Muscle layer of duodenum (tissue), 2 donors: ENCODE measurements around the gene TEC.
A peak's percentile ranks its signal among the peaks of the same experiment; 100 is the strongest.
"Not testable (repeated sequence)": the region's sequence is repeated elsewhere in the genome, so short reads cannot be mapped to it uniquely, and the experiment has no call there.

ENCODE experiments used
- H3K27ac ChIP-seq: one replicate; pipeline ENCODE4 v1.7.0; 2013; ENCODE audit warnings: mild to moderate bottlenecking, low read length
- H3K27me3 ChIP-seq: one replicate; pipeline ENCODE4 v1.7.0; 2013; ENCODE audit warnings: low read depth, mild to moderate bottlenecking, control low read depth, low read length
- H3K36me3 ChIP-seq, 2 donors: one replicate each; pipeline ENCODE4 v1.7.0; 2013; ENCODE audit warnings: low read length in 2 of 2, control low read depth in 1 of 2, mild to moderate bottlenecking in 1 of 2; ENCODE audit not compliant: insufficient read depth in 2 of 2, control insufficient read depth in 1 of 2
- H3K4me1 ChIP-seq, 2 donors: one replicate each; pipeline ENCODE4 v1.7.0; 2013; ENCODE audit warnings: low read length in 2 of 2, mild to moderate bottlenecking in 2 of 2, control low read depth in 1 of 2, moderate library complexity in 1 of 2; ENCODE audit not compliant: insufficient read depth in 2 of 2, control insufficient read depth in 1 of 2
- H3K4me3 ChIP-seq, 2 donors: one replicate each; pipeline ENCODE4 v1.7.0; 2013; ENCODE audit warnings: low read length in 2 of 2, low read depth in 1 of 2, mild to moderate bottlenecking in 1 of 2
- H3K9me3 ChIP-seq, 2 donors: one replicate each; pipeline ENCODE4 v1.7.0; 2013; ENCODE audit warnings: low read length in 2 of 2, control low read depth in 1 of 2, mild to moderate bottlenecking in 1 of 2; ENCODE audit not compliant: control insufficient read depth in 1 of 2
- donor health status: healthy.

Gene TEC

GRCh38 chr4:48295116-48295515 is 25.5 kb upstream of the TEC start:
- Histone ChIP-seq H3K27ac (no peak overlapping the region), H3K27me3 (no peaks in the 10 kb centered on the region)

GRCh38 chr4:48292218-48292790 is 22.7 kb upstream of the TEC start:
- not testable (repeated sequence) for H3K27ac ChIP-seq, H3K9me3 ChIP-seq, H3K4me3 ChIP-seq, H3K27me3 ChIP-seq, H3K4me1 ChIP-seq, H3K36me3 ChIP-seq

More at GRCh38 chr4:48295116-48295515, 25.5 kb upstream of the TEC start:
- H3K4me1 ChIP-seq = no peaks in the 10 kb centered on the region
- H3K4me3 ChIP-seq = no peak overlapping the region
- no peaks in the 10 kb centered on the region for H3K36me3 ChIP-seq
- no peaks in the 10 kb centered on the region for H3K9me3 ChIP-seq

- no peak overlapping the region for H3K4me3 ChIP-seq
- no peaks in the 10 kb centered on the region for H3K4me1 ChIP-seq
- H3K27me3 ChIP-seq = no peaks in the 10 kb centered on the region
- H3K27ac ChIP-seq = no peak overlapping the region
- no peaks in the 10 kb centered on the region for H3K36me3 ChIP-seq
- no peaks in the 10 kb centered on the region for H3K9me3 ChIP-seq
These were observed 20.6 kb upstream of the TEC start for GRCh38 chr4:48290146-48290772.

- H3K4me3 ChIP-seq, H3K27me3 ChIP-seq, H3K36me3 ChIP-seq, H3K4me1 ChIP-seq, H3K9me3 ChIP-seq, H3K27ac ChIP-seq: not testable (repeated sequence)
These were observed 16.4 kb upstream of the TEC start for GRCh38 chr4:48286060-48286459.

GRCh38 chr4:48285640-48286039 is 16.0 kb upstream of the TEC start:
- H3K9me3 ChIP-seq, H3K36me3 ChIP-seq, H3K4me3 ChIP-seq, H3K27me3 ChIP-seq, H3K4me1 ChIP-seq, H3K27ac ChIP-seq: not testable (repeated sequence)

GRCh38 chr4:48275686-48276085 is 6.0 kb upstream of the TEC start:
- no peaks in the 10 kb centered on the region for H3K36me3 ChIP-seq
- no peaks in the 10 kb centered on the region for H3K27me3 ChIP-seq
- H3K9me3 ChIP-seq = peaks cover 0 to 9% of the 10 kb centered on the region in 2 donors
- H3K27ac ChIP-seq = no peak overlapping the region
- no peak overlapping the region for H3K4me3 ChIP-seq
- H3K4me1 ChIP-seq = no peaks in the 10 kb centered on the region

GRCh38 chr4:48275247-48275646 is 5.6 kb upstream of the TEC start:
- H3K36me3 ChIP-seq = no peaks in the 10 kb centered on the region
- H3K27ac ChIP-seq = no peak overlapping the region
- peaks cover 0 to 9% of the 10 kb centered on the region in 2 donors for H3K9me3 ChIP-seq
- no peaks in the 10 kb centered on the region for H3K4me1 ChIP-seq
- no peak overlapping the region for H3K4me3 ChIP-seq
- H3K27me3 ChIP-seq = no peaks in the 10 kb centered on the region

- no peaks in the 10 kb centered on the region for H3K4me1 ChIP-seq
- no peaks in the 10 kb centered on the region for H3K9me3 ChIP-seq
- no peaks in the 10 kb centered on the region for H3K27me3 ChIP-seq
- H3K4me3 ChIP-seq = no peak overlapping the region
- H3K36me3 ChIP-seq = no peaks in the 10 kb centered on the region
- no peak overlapping the region for H3K27ac ChIP-seq
These were observed 2.0 kb upstream of the TEC start for GRCh38 chr4:48271626-48272025.

- Histone ChIP-seq H3K9me3 (no peaks in the 10 kb centered on the region), H3K4me3 (no peak overlapping the region), H3K27ac (no peak overlapping the region), H3K27me3 (no peaks in the 10 kb centered on the region), H3K4me1 (no peaks in the 10 kb centered on the region), H3K36me3 (no peaks in the 10 kb centered on the region)
These were observed 1.4 kb upstream of the TEC start for GRCh38 chr4:48270951-48271473.

- peak overlapping the region; percentile 80 for H3K27ac ChIP-seq
- H3K9me3 ChIP-seq = no peaks in the 10 kb centered on the region
- H3K4me1 ChIP-seq = no peaks in the 10 kb centered on the region
- no peaks in the 10 kb centered on the region for H3K27me3 ChIP-seq
- peak overlapping the region; percentile 74 to 96 for H3K4me3 ChIP-seq
- H3K36me3 ChIP-seq = no peaks in the 10 kb centered on the region
These were observed 872 bp upstream of the TEC start for GRCh38 chr4:48270523-48270897.

- Histone ChIP-seq H3K36me3 (no peaks in the 10 kb centered on the region), H3K9me3 (no peaks in the 10 kb centered on the region), H3K27ac (peak overlapping the region; percentile 80), H3K4me1 (no peaks in the 10 kb centered on the region), H3K4me3 (peak overlapping the region; percentile 74 to 96), H3K27me3 (no peaks in the 10 kb centered on the region)
These were observed 354 bp upstream of the TEC start for GRCh38 chr4:48269861-48270522.
